IPS DF 4.7 (cell line): ENCODE results near the gene CFAP46.
"Not testable (repeated sequence)": the region's sequence is repeated elsewhere in the genome, so short reads cannot be mapped to it uniquely, and the experiment has no call there.

Experiments
- DNase-seq: peaks from one replicate; pipeline ENCODE4 v3.0.0-alpha.2; 2013; ENCODE audit warnings: low spot score; ENCODE audit errors: extremely low read depth

CFAP46 gene

DNA sequence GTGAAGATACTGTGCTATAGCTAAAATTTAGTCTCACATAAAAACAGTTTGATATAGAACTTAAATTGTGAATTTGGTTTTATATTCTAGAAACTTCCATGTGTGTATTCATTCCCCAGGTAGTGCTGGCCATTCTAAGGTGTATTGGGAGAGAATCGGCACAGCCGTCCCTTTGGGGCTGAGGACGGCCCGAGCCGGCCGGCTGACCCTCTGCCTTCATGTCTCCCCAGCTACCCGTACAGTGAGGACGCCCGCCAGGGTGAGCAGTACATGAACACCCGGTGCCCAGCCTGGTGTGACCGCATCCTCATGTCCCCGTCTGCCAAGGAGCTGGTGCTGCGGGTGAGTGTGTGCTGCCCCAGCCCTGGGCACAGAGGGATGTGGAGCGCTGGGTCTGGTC is 164.9 kb downstream of the CFAP46 start:
- DNase-seq, result no peak

DNA sequence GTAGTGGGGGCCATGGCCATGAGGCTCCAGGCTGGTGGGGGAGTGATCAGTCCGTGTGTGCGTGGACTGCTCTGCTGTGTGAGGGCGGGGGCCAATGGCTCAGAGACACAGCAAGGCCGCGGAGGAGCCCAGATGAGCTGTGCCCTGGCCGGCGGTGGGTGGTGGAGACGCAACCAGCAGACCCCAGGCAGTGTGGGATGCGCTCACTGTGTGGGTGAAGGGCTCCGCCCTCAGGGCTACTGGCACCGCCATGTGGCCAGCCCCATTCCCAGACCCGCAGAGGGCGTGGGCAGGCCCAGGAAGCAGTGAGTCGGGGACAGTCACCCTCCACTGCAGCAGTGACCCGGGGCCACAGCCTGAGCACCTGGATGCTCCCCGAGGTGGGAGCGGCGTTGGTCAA is 165.5 kb downstream of the CFAP46 start:
- no peak for DNase-seq

DNA sequence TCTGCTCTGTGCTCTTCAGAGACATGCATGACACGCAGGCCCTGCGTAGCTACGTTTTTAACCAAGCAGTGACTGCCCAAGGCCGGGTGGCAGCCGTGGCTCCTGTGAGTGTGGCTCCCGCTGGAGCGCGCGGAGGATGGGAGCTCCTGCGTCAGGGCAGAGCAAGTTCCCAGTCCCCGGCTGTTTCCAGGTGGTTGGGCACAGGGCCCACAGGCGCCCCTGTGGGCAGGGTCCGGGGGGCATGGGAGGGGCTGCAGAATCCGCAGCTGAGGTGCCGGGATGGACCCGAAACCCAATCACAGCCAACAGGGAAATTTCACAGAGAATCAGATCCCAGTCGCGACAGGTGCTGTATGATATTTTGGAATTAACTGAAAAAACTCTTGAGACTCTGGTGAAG is 166.2 kb downstream of the CFAP46 start:
- no peak for DNase-seq

DNA sequence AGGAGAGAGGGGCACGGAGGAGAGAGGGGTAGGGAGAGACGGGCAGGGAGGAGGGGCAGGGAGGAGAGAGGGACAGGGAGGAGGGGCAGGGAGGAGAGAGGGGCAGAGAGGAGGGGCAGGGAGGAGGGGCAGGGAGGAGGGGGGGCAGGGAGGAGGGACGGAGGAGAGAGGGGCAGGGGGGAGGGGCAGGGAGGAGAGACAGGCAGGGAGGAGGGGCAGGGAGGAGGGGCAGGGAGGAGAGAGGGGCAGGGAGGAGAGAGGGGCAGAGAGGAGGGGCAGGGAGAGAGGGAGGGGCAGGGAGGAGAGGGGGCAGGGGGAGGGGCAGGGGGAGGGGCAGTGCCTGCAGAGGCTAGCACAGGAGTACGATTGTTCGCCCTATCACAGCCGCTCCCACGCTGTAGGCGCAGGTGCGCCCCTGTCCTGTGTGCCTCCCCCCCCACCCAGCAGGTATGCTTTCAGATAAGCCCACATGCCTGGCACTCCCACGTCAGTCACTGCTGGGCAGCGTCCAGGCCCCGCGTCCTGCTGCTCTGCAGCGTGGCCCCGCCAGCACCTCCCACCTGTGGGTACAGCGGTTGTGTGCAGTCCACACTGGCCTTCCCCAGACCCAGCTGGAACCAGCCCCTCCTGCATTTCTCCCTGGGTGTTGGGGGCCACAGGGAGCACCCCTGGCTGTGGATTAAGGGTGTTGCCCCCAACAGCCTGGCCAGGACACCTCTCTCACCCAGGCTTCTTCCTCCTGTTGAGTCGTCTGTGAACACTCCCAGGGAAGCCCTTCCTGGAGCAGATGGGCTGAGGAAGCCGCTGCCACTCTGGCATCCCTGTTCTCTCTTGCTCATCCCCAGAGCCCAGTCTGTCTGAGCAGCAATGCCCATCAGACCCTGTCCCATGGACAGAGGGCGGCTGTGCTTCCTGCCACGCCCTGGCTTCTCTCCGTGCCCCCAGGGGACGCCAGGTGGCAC is 167.2 kb downstream of the CFAP46 start:
- no peak for DNase-seq

DNA sequence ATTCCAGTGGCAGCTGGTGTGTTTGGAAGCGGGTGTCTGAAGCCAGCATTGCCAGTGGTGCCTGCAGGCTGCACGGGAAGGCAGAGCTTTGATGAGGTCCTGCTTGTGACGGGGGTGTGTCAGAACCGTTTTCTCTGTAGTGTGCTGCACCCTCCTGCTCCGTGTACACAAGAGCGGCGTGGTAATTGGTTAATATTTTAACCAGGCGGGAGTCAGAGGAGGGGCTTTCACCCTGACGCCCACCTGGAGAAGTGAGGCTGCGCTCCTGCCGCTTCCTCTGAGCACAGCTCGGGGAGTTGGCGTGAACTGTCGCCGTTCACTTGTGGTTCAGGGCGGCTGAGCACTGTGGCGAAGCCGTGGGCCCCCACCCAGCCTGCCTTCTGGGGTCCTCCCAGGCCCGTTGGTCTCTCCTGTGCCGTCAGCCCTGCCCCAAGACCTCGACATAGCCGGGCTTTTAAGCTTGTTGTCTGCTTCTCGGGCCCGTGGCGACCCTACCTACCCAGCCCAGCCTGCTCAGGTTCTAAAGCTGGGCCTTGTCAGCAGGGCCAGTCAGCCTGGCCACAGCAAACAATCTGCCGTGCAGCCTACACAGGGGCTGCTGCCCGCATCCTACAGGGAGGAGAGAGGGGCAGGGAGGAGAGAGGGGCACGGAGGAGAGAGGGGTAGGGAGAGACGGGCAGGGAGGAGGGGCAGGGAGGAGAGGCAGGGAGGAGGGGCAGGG is 168.0 kb downstream of the CFAP46 start:
- DNase-seq, result no peak

DNA sequence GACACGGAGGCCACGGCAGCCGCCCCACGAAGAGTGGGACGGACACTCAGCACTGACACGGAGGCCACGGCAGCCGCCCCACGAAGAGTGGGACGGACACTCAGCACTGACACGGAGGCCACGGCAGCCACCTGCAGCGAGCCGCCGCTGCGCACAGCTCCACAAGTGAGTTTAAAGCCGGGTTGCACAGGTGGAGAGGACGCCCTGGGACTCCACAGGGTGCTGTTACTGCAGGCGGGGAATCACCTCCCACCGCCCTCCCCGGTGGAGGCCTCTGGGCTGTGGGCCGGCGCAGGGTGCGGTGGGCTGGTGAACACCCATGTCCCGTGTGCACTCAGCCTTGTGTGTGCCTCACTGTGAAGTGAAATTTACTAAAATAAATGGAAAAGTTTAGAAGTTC is 169.6 kb downstream of the CFAP46 start:
- not testable (repeated sequence) for DNase-seq

DNA sequence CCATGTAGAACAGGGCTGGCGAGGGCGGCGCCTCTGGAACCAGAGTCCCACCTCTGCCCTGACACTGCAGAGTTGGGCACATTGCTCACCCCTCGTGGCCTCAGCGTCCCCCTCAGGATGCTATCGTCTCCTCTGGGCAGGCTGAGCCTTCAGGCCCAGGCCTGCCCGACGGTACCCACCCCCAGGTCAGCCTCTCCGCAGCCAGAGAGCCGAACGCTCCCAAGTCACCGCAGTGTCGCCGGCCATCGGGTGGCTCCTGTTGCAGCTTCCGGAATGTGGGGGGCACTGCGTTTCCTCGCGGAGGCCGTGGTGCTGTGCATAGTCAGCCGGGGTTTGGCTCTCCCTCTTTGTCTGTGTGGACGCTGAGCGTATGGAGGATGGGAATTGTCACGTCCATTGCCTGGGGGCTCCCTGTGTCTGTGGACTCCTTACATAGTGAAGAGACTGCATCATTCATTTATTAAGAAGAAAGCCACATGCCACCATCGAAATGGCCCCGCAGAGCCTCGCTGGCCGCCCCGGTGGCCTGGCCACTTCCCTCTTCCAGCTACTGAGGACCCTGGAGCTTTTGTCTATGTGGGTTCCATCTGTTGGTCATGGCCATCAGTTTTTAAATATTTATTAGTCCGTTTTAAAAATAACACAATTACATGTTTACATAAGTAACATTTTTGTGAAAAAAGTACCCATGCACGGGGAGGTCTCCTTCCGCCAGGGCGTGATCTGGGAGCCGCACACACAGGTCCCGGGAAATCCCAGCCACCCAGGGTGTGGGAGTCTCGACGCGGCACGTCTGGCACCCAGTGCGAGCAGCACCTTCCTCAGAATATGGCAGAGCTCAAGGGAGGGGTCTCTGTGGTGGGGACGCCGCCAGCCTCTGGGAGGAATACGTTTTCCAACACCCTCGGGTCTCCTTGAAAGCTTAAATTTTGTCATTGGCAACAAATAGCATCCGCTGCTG is 172.0 kb downstream of the CFAP46 start:
- no peak for DNase-seq

DNA sequence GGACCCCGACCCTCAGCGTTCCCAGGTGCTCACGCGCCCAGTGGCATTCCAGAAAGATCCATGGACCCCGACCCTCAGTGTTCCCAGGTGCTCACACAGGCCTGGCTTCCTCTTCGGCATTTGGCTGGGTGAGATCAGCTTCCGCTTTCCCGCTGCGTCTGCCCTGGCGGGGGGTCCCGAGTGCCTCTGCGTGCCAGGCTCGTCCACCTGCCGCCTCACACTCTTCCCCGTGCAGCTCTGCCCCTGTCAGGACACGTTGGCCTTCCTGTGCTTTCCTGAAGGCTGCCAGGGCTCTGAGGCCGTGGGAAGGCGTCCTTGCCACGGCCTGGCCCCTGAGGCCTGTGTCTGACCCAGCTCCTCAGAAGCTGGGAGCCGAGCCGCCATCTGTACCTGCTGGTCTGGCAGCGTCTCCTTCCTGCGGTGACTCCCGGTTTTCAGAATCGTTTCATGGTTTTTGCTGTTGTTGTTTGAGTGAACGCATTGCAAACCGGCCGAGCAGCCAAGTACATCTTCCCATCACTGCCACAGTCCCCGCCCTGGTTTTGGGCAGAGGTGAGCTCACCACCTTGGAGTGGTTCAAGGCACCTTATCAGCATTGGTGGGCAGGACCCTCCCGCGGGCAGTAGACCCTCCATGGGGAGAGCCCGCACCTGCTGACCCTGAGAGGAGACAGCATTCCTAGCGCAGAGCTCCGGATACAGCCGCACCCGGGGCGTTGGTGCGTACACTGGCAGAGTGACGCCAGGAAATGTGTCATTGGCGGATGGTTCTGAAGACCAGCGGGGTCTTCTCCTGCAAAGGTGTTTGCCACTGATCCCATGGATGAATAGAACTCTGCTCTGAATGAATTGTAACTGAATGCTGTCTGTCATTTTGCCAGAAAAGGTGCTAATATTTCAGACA is 173.8 kb downstream of the CFAP46 start:
- no peak for DNase-seq

DNA sequence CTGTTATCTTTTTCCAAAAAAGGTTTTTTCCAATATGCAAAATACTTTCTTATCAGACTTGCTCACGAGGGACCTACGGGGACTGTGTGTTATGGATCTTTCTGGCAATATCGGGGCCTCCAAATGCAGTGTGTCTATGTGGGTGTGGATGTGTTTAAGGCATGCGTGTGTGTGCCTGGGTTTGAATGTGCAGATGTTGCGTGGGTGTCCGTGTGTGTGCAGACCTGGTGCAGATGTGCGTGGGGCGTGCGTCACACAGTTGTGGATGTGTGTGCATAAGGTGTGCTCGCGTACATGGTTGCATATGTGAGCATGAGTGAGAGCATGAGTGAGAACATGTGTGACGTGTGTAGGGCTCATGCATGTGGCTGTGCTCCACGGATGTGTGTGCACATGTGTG is 176.1 kb downstream of the CFAP46 start:
- no peak for DNase-seq

DNA sequence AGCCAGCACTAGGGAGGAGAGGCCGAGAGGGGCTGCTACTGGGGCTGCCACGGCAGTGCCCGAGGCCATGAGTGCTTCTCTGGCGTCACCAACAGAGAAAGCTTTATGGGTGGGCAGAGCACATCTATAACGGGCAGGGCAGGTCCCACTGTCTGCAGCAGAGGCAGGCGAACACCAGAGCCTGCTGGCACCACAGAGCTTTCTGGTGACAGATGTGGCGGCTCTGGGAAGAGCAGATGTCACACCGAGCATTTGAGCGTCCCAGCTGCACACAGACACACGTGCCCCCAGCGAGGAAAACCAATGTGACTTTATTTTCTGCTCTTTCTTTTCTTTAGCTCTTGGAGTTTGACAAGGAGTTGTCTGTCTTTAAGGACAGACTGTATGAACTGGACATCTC is 176.9 kb downstream of the CFAP46 start:
- no peak for DNase-seq

DNA sequence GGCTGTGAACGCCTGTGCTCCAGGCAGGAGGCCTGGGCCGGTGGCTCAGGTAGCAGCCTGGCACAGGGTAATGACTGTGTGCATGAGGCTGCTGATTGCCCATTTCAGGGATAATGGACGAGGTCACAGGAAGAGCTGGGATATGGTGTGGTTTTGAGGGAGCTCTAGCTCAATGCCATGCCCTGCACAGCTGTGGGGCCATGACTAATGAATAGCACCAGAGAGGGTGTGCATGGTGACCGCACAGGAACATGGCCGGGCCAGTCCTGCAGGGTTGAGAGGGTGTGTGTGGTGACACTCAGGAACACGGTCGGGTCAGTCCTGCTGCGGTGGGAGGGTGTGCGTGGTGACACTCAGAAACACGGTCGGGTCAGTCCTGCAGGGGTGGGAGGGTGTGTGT is 178.3 kb downstream of the CFAP46 start:
- DNase-seq, result no peak

DNA sequence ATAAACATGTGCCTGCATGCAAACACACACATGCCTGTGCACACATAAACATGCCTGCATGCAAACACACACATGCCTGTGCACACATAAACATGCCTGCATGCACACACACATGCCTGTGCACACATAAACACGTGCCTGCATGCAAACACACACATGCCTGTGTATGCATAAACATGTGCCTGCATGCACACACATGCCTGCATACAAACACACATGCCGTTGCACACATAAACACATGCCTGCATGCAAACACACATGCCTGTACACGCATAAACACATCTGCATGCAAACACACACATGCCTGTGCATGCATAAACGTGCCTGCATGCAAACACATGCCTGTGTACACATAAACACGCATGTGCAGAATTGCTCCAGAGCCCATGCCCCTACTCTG is 178.8 kb downstream of the CFAP46 start:
- no peak for DNase-seq

DNA sequence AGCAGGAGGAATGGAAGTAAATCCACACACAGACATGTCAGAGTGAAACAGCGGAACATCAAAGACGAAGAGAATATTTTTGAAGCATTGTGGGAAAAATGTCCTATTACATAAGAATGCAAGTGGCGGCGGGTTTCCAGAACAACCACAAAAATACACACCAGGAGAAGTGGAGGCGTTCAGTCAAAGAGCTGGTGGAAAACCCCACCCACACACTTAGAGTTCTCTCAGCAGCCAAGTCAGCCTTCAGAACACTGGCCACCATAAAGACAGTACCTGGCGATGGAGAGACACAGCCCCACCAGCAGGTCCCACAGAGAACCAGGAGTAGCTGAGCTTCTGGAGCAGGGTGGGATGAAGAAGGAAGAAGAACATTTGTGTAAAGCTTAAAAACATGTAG is 180.1 kb downstream of the CFAP46 start:
- DNase-seq, result no peak

DNA sequence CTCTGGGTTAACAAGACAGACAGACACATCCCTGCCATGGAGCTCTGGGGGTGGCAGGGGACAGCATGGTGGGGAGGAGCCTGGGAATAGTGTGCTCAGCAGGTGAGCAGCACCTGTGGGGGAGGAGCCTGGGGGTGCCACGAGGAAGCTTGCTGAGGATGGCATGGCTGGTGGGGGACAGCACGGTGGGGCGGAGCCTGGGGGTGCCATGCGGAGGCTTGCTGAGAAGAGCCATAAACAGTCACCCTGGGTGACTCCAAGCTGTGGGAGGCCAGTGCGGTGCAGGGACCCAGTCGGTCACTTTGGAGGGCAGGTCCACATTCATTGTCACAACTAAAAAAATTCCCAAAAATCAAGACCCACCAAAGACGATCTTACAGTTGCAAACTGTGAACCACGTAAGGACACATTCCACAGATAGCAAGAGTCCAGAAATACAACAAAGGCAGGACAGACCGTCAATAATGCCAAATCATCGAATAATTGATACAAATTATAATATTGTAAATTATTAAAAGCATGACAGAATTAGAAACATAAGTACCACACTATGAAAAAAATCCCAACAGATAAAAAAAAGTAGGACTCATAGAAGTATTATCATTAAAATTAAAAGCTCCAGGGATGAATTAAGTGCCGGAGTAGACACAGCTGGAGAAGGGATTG is 180.8 kb downstream of the CFAP46 start:
- no peak for DNase-seq

DNA sequence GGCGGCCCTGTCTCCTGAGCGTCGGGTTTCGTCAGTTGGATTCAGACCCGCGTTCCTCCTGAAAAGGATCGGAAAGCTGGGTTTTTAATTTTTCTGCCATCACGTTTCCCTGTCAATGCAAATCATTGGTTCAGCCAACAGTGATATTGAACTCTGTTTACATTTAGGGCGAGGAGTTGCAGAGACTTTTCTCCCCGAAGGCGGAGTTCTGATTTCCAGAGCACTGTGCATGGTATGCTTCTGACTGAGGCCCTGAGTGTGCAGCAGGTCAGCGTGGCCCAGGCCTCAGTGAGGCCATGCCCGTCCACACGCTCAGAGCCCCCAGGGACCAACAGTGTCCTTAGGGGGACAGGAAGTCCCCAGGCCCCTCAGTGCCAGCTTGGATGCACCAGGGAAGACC is 183.5 kb downstream of the CFAP46 start:
- DNase-seq, result no peak
